PFSK-1 (cell line): Measurements from ENCODE around the gene NAPA.

Experiments
- FOXP2 ChIP-seq: optimal IDR thresholded peaks from 2 replicates; pipeline ENCODE3; 2011; ENCODE audit warnings: borderline replicate concordance, control low read depth, inconsistent platforms; ENCODE audit not compliant: insufficient read depth; ENCODE audit errors: extremely low read length, extremely low read depth
- POLR2AphosphoS5 ChIP-seq: IDR thresholded peaks from 2 replicates; pipeline ENCODE4 v1.6.1; 2012; ENCODE audit warnings: low read depth, mild to moderate bottlenecking, control low read depth, low read length, moderate library complexity
- REST ChIP-seq, 2 experiments: IDR thresholded peaks; 2 replicates each; pipeline versions ENCODE4 v1.6.1 to v1.8.0; 2011 to 2012; ENCODE audit warnings: low read depth in 2 of 2, low read length in 2 of 2, control low read depth in 1 of 2, inconsistent platforms in 1 of 2, mild to moderate bottlenecking in 1 of 2, moderate library complexity in 1 of 2; ENCODE audit not compliant: insufficient read depth in 1 of 2
- SIN3A ChIP-seq: IDR thresholded peaks from 2 replicates; pipeline ENCODE4 v1.6.1; 2012; ENCODE audit warnings: mild to moderate bottlenecking, low read length, moderate library complexity, borderline replicate concordance; ENCODE audit not compliant: insufficient read depth
- TAF1 ChIP-seq: IDR thresholded peaks from 2 replicates; pipeline ENCODE4 v1.6.1; 2012; ENCODE audit warnings: low read length, control low read depth, borderline replicate concordance; ENCODE audit not compliant: insufficient read depth

NAPA gene

GRCh38 chr19:47550129-47550528 lies 35.3 kb upstream of the NAPA start:
- TF ChIP-seq TAF1: no peak
- no peak for TF ChIP-seq FOXP2
- no peak for TF ChIP-seq REST (IDR thresholded peaks at IDR 0.05; ENCODE audit: insufficient read depth in 1 of 2, low read depth in 2 of 2, low read length in 2 of 2)
- TF ChIP-seq SIN3A: no peak
- TF ChIP-seq POLR2AphosphoS5: no peak

GRCh38 chr19:47549261-47549862 lies 34.5 kb upstream of the NAPA start:
- TF ChIP-seq FOXP2: no peak
- TF ChIP-seq SIN3A: no peak
- no peak for TF ChIP-seq TAF1
- TF ChIP-seq REST (IDR thresholded peaks at IDR 0.05; ENCODE audit: insufficient read depth in 1 of 2, low read depth in 2 of 2, low read length in 2 of 2): no peak
- no peak for TF ChIP-seq POLR2AphosphoS5

- TF ChIP-seq REST (IDR thresholded peaks at IDR 0.05; ENCODE audit: insufficient read depth in 1 of 2, low read depth in 2 of 2, low read length in 2 of 2) (no peak), SIN3A (no peak), POLR2AphosphoS5 (no peak)
Measured at GRCh38 chr19:47547199-47547598, 32.3 kb upstream of the NAPA start.

GRCh38 chr19:47545061-47545948 lies 30.4 kb upstream of the NAPA start:
- TF ChIP-seq FOXP2 (no peak), POLR2AphosphoS5 (no peak), SIN3A (no peak), TAF1 (no peak), REST (IDR thresholded peaks at IDR 0.05; ENCODE audit: insufficient read depth in 1 of 2, low read depth in 2 of 2, low read length in 2 of 2) (no peak)
